Ishikawa (cell line): ENCODE measurements around the gene RNF220.

ENCODE experiments used
- REST ChIP-seq: IDR thresholded peaks from 2 replicates; pipeline ENCODE4 v1.6.1; 2012; ENCODE audit warnings: low read depth, mild to moderate bottlenecking
- TAF1 ChIP-seq: IDR thresholded peaks from 2 replicates; pipeline ENCODE4 v1.6.1; 2012; ENCODE audit warnings: low read depth, mild to moderate bottlenecking
- USF1 ChIP-seq: IDR thresholded peaks from 2 replicates; pipeline ENCODE4 v1.6.1; 2012

- TF ChIP-seq USF1 (no peak), REST (no peak), TAF1 (no peak)
Observed at GRCh38 chr1:44693900-44694299, 288.8 kb downstream of the RNF220 start.
